HG03095 (cell line): ENCODE data around the gene OR5AU1.

Experiments used
- ATAC-seq: cut with Tn5 transposase; IDR thresholded peaks from one replicate; pipeline ENCODE4 v1.9.1; 2021; ENCODE audit warnings: moderate library complexity; ENCODE audit not compliant: unreplicated experiment

The OR5AU1 gene

GRCh38 chr14:21108791-21109190 is 47.1 kb downstream of the OR5AU1 start:
- ATAC-seq: no peak

GRCh38 chr14:21107283-21107800 is 48.5 kb downstream of the OR5AU1 start:
- ATAC-seq: no peak

GRCh38 chr14:21106498-21107282 is 49.2 kb downstream of the OR5AU1 start:
- ATAC-seq: no peak

GRCh38 chr14:21106176-21106497 is 49.7 kb downstream of the OR5AU1 start:
- ATAC-seq: no peak

- ATAC-seq: no peak
Measured at GRCh38 chr14:21105095-21105494, 50.8 kb downstream of the OR5AU1 start.
